Measurements from ENCODE around the gene SHC4. TPM values are rescaled to one million over a fixed set of nuclear protein-coding genes. Genes with fewer than 3 reads are reported as not detected.
A peak's percentile ranks its signal among the peaks of the same experiment; 100 is the strongest.

SHC4 gene
- total and polyA plus RNA-seq, 9 of the 15 experiments (the other 6 are each of a cell fraction or from before 2014, with no cell fraction given): 0.43 to 1.2 (median 0.67) TPM

DNA sequence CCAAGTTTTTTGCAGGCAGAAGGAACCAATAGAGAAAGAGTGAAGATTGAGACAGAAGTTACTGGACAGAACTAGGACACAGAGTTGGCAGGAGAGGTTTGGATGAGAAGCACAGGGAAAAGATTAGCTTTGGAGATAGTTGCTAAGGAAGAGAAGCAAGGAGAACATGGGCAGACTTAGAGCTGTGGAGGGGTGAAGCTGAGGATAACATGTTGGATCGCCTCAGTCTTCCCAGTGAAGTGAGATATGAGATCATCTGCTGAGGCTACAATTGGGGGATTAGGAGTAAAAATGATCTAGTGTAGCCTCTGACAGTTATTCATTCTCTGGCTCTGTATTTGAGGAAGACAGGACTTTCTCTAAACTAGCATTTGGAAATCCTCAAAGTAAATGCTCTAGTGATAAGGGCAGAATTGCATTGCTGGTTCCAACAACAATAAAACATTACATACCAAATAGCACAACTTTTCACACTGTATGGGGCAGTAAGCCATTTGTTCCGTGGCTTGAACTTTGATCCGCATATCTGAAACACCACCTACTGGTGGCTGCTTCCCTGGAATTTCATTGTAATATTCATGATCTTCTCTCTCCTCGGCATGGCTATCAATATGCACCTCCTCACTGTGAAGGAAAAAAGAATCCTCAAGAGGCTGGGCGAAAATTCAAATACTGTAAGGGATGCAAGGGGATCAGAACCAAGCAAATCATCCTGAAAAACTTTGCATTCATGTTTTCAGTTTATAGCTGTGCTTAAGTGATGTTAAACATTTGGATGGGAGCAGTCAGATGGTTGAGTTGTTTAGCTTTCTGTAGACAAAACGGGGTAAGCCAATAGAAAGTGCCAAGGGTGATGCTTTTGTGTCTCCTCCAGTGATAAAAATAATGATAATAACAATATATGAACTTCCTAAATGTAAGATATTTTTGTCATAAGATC lies 107.9 kb downstream of the SHC4 start (continued):
- TF ChIP-seq, protein P1, sequence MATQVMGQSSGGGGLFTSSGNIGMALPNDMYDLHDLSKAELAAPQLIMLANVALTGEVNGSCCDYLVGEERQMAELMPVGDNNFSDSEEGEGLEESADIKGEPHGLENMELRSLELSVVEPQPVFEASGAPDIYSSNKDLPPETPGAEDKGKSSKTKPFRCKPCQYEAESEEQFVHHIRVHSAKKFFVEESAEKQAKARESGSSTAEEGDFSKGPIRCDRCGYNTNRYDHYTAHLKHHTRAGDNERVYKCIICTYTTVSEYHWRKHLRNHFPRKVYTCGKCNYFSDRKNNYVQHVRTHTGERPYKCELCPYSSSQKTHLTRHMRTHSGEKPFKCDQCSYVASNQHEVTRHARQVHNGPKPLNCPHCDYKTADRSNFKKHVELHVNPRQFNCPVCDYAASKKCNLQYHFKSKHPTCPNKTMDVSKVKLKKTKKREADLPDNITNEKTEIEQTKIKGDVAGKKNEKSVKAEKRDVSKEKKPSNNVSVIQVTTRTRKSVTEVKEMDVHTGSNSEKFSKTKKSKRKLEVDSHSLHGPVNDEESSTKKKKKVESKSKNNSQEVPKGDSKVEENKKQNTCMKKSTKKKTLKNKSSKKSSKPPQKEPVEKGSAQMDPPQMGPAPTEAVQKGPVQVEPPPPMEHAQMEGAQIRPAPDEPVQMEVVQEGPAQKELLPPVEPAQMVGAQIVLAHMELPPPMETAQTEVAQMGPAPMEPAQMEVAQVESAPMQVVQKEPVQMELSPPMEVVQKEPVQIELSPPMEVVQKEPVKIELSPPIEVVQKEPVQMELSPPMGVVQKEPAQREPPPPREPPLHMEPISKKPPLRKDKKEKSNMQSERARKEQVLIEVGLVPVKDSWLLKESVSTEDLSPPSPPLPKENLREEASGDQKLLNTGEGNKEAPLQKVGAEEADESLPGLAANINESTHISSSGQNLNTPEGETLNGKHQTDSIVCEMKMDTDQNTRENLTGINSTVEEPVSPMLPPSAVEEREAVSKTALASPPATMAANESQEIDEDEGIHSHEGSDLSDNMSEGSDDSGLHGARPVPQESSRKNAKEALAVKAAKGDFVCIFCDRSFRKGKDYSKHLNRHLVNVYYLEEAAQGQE (IDR thresholded peaks at IDR 0.05; ENCODE audit: borderline replicate concordance): peak; percentile 50; the same call in 1 of the 2 replicates
- TF ChIP-seq, protein P1 (CRISPR knock-in tag; IDR thresholded peaks at IDR 0.05; ENCODE audit: low read depth): no peak
- TF ChIP-seq RB1 (IDR thresholded peaks at IDR 0.05; ENCODE audit: low read depth) (0 out of 2 replicates have a peak, but pooled peaks have one; percentile 45), POLR2AphosphoS5 (IDR thresholded peaks at IDR 0.05; ENCODE audit: control insufficient read depth, insufficient read depth, low read depth, low read length) (no peak), DLX4 (CRISPR knock-in tag; IDR thresholded peaks at IDR 0.05) (no peak), SPI1 (IDR thresholded peaks at IDR 0.05; ENCODE audit: borderline replicate concordance, low read depth, low read length) (0 out of 2 replicates have a peak, but pooled peaks have one; percentile 8)

All from K562 (cell line).